Pancreas (tissue), 10 donors: Measurements from ENCODE around the gene RFPL2. TPM values are rescaled to one million over a fixed set of nuclear protein-coding genes. Genes with fewer than 3 reads are reported as not detected.

Experiments
- ATAC-seq, 4 donors: fragments of 200-7000 bp; cut with Tn5 transposase; one replicate each; pipeline versions ENCODE4 v1.8.0 to v1.9.1; 2020; ENCODE audit warnings: mild to moderate bottlenecking in 4 of 4, moderate library complexity in 4 of 4
- DNase-seq, 6 donors: peaks; one replicate each; pipeline ENCODE4 v3.0.0-alpha.2; 2020
- FAIRE-seq: peaks from 2 replicates; lab custom pipeline; 2012; peaks lifted over from hg19 to GRCh38; lab: Jason Lieb, UNC
- H3K27ac ChIP-seq, 4 donors: fragments of 200-600 bp; sonication (generic); 1 replicate in 3 of 4; 2 replicates in 1 of 4; pipeline versions ENCODE4 v1.5.0 to v1.8.0; 2020
- H3K27me3 ChIP-seq, 4 donors: fragments of 200-600 bp; one replicate each; pipeline ENCODE4 v1.8.0; 2021
- H3K36me3 ChIP-seq, 3 donors: fragments of 200-600 bp; sonication (generic) in 1 of 3; one replicate each; pipeline versions ENCODE4 v1.5.0 to v1.8.0; 2020 to 2021
- H3K4me1 ChIP-seq, 3 donors: fragments of 200-600 bp; one replicate each; pipeline ENCODE4 v1.8.0; 2021
- H3K4me3 ChIP-seq, 4 donors: fragments of 200-600 bp; sonication (generic) in 2 of 4; one replicate each; pipeline versions ENCODE4 v1.5.0 to v1.8.0; 2020 to 2021
- H3K9me3 ChIP-seq, 4 donors: fragments of 200-600 bp; one replicate each; pipeline ENCODE4 v1.8.0; 2021
- WGBS, 2 donors: extraction: QIAGEN DNeasy Blood & Tissue Kit; methylation state at CpG; one replicate each; pipeline ENCODE4 v1.1.7; 2013; 5-methylcytosine and 5-hydroxymethylcytosine counted together
- intact Hi-C, 3 donors: fragments of 100-400 bp; cut with DNase I; formaldehyde crosslinking; loops; one replicate each; pipeline versions ENCODE4 v1.11.1 to v1.14.2; 2022
- polyA plus RNA-seq, 2 donors: library from polyadenylated mRNA; stranded (reverse); fragments of 200-250 nt; gene quantifications; one replicate each; pipeline ENCODE4 v1.2.3, GENCODE V29; 2013
- total RNA-seq, 6 donors: library from RNA; stranded (reverse); fragmentation: NEBNext Ultra II Directional in 4 of 6; extraction: Animal tissue kit (Norgen Biotek cat#: 25700) in 4 of 6; gene quantifications; one replicate each; pipeline versions ENCODE4 v1.2.1 to v1.2.4, GENCODE V29; 2021 to 2023
- TF ChIP-seq, protein P1 (sequence below), 4 donors: fragments of 200-600 bp; sonication (generic) in 3 of 4; IDR thresholded peaks; one replicate each; pipeline versions ENCODE4 v1.5.0 to v1.8.0; 2021; ENCODE audit warnings: antibody characterized with exemption in 4 of 4
- donor health status: healthy with polysubstance abuse.
- donor health status: DM: no; HTN: no; CAD: no; lungs with moderate emphysema.
- donor health status: DM: no; HTN: no; CAD: no.
- donor health status: control.
- donor health status: control.
- donor health status: Bipolar disorder and iron deficiency.
- donor health status: DM: yes; HTN: yes; CAD: no.
- donor health status: DM: no; HTN: no; CAD: no.
- donor health status: DM: no; HTN: no; CAD: no.
- donor health status: DM: yes; HTN: yes; CAD: no.

The RFPL2 gene
- total RNA-seq (under 1 TPM in 1 of 6 donors, not detected in 5; 0.08 TPM), polyA plus RNA-seq (1 to 10 TPM in 1 of 2 donors, under 1 TPM in 1; 0.19 to 1.5 TPM)

DNA sequence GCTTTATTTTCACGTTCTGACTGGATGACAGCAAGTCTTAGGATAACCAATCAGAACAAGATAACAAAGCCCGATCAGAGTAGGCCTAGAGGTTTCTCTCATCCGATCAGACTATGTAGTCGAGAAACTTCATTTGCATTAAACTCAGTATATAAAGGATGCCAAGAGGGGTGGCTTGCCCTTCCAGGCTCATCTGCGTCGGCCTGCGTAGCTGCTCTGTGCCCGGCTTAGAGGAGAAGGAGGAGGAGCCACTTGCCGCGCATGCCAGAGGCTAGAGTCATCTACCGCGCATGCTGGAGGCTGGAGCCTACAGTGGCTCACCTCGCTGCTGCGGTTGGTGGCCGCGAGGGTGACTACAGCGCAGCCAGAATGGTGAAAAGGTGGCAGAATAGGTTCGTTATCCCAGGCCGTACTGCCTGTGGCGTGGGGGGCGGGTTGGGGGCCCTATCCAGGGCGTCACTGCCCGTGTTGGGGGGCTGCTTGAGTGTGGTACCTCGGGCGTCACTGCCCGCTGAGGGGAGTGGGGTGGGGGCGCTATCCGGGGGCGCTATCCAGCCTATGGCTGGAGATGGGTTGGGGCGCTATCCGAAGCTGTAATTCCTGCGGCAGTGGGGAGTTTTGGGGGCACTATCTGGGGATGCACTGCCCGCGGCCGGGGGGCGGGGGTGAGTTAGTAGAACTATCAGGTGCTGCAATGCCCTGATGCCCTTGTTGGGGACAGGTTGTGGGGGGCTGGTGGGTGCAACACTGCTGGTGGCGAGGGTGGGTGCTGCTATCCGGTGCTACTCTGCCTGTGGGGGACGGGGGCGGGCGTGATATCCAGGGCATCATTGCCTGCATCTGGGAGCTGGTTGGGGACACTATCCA lies at the start of gene RFPL2:
Gene RFPL2 (minus strand): TSS at position 218 of the 867 bp plus-strand sequence. CDS start 2,622 bp downstream, outside the sequence.
- 53 to 57% methylated on average over 34 to 41 of the region's 41 CpGs for WGBS, 2 donors
- FAIRE-seq (no peak), DNase-seq (peak in 3 of 6 donors; percentile 35 to 45 (median 43)), ATAC-seq (peak in 3 of 4 donors; percentile 57 to 70 (median 65))
- Histone ChIP-seq H3K4me3 (peak within 1 kb of the TSS in 1 of 4 donors; percentile 17), H3K27ac (no peak within 1 kb of the TSS), H3K9me3 (no peaks in the 10 kb centered on the region), H3K4me1 (no peaks in the 10 kb centered on the region), H3K36me3 (no peaks in the 10 kb centered on the region), H3K27me3 (peaks cover 0 to 6% (median 0%) of the 10 kb centered on the region in 4 donors)
- intact Hi-C loops: no loop called here
- TF ChIP-seq, protein P1, sequence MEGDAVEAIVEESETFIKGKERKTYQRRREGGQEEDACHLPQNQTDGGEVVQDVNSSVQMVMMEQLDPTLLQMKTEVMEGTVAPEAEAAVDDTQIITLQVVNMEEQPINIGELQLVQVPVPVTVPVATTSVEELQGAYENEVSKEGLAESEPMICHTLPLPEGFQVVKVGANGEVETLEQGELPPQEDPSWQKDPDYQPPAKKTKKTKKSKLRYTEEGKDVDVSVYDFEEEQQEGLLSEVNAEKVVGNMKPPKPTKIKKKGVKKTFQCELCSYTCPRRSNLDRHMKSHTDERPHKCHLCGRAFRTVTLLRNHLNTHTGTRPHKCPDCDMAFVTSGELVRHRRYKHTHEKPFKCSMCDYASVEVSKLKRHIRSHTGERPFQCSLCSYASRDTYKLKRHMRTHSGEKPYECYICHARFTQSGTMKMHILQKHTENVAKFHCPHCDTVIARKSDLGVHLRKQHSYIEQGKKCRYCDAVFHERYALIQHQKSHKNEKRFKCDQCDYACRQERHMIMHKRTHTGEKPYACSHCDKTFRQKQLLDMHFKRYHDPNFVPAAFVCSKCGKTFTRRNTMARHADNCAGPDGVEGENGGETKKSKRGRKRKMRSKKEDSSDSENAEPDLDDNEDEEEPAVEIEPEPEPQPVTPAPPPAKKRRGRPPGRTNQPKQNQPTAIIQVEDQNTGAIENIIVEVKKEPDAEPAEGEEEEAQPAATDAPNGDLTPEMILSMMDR (IDR thresholded peaks at IDR 0.05): no peak

DNA sequence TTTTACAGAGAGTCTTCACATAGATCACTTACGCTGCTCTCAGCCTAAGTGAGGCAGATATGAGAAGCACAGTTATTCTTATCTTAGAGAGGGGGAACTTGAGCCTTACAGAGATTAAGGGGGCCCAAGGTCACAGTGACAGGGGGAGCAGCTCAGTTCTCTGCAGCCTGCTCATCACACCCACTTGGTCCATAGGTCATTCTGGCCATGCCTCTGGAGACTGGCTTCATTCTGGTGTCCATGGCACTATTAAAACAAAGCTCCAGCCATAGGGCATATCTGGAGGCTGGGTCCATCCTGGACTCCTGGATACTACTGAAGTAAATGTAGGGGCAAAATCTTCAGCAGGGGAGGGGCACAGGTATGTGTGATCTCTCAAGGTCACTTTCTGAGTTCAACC lies 44.4 kb upstream of the RFPL2 start:
- TF ChIP-seq, protein P1 (IDR thresholded peaks at IDR 0.05): no peak
- ATAC-seq (no peak), FAIRE-seq (no peak), DNase-seq (no peak)
- no peaks in the 10 kb centered on the region for H3K4me1 ChIP-seq
- H3K27ac ChIP-seq: no peak overlapping the region
- 78 to 90% methylated on average over 1 of the region's 1 CpG for WGBS, 2 donors
- no peak overlapping the region for H3K4me3 ChIP-seq
- H3K9me3 ChIP-seq: no peaks in the 10 kb centered on the region
- intact Hi-C loops: no loop called here
- H3K27me3 ChIP-seq: no peaks in the 10 kb centered on the region
- H3K36me3 ChIP-seq: no peaks in the 10 kb centered on the region

DNA sequence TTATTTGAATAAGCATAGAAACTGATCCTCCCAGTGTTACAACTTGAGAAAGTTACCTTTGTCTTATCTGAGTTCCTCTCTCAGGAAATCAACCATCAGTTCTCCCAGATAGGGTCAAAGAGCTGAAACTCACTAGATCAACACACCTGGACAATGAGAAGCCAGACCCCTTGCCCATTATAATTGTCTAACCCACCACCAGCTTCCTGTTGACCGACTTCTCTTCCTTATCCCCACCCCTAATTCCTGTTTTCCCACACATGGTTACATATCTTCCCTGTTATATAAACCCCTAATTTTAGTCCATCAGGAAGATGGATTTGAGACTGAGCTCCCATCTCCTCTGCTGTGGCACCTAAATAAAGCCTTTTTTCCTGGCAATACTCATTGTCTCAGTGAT lies 43.4 kb upstream of the RFPL2 start:
- no peak for FAIRE-seq
- TF ChIP-seq, protein P1 (IDR thresholded peaks at IDR 0.05): no peak
- intact Hi-C loops: no loop called here
- H3K4me3 ChIP-seq: no peak overlapping the region
- 57 to 74% methylated on average over 1 of the region's 1 CpG for WGBS, 2 donors
- H3K27ac ChIP-seq: no peak overlapping the region
- no peaks in the 10 kb centered on the region for H3K27me3 ChIP-seq
- no peaks in the 10 kb centered on the region for H3K4me1 ChIP-seq
- H3K36me3 ChIP-seq: no peaks in the 10 kb centered on the region
- no peak for DNase-seq
- no peaks in the 10 kb centered on the region for H3K9me3 ChIP-seq
- ATAC-seq: no peak

DNA sequence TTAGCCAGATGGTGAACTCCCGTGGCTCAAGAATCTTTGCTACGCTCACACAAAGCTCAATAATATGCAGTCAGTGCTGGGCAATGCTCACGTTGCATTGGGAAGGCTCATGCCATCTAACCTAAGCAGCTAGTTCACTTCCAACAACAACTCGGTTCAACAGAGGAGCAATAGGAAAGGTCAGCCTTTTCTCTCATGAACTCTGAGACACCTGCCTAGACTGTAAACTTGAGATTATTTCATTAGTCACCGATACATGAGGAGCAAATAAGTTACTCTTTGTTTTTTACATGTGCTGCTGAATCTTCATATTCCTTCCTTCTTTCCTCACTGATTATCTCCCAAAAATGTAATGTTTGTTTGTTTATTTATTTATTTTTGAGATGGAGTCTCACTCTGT lies 41.3 kb upstream of the RFPL2 start:
- ATAC-seq (no peak), FAIRE-seq (no peak), DNase-seq (no peak)
- no peak overlapping the region for H3K27ac ChIP-seq
- no peaks in the 10 kb centered on the region for H3K36me3 ChIP-seq
- H3K27me3 ChIP-seq: no peaks in the 10 kb centered on the region
- no peak overlapping the region for H3K4me3 ChIP-seq
- intact Hi-C loops: no loop called here
- TF ChIP-seq, protein P1 (IDR thresholded peaks at IDR 0.05): no peak
- no peaks in the 10 kb centered on the region for H3K4me1 ChIP-seq
- H3K9me3 ChIP-seq: no peaks in the 10 kb centered on the region
- WGBS, 2 donors: 75 to 88% methylated on average over 5 of the region's 5 CpGs

DNA sequence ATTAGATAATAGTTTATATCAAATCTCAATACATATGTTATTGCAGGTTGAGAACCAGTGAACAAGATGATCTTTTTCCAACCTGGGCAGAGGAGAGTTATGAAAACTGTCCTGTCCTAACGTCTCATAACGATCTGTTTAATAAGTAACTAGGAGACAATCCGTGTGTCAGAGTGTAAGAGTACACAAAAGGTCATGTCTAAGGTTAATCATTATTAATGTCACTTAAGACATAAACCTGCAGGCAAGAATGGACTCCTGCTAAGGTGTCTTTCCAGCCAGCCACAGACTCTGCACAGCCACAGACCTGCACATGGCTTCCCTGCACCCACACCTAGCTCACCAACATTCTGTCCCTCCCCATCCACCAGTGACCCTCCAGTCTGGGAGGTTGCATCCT lies 40.2 kb upstream of the RFPL2 start:
- DNase-seq (no peak), FAIRE-seq (no peak), ATAC-seq (peak in 3 of 4 donors; percentile 33 to 69 (median 66))
- TF ChIP-seq, protein P1 (IDR thresholded peaks at IDR 0.05): no peak
- intact Hi-C loops: no loop called here
- Histone ChIP-seq H3K4me3 (no peak overlapping the region), H3K9me3 (no peaks in the 10 kb centered on the region), H3K36me3 (no peaks in the 10 kb centered on the region), H3K4me1 (no peaks in the 10 kb centered on the region), H3K27me3 (no peaks in the 10 kb centered on the region), H3K27ac (no peak overlapping the region)
- WGBS, 2 donors: 9 to 11% methylated on average over 3 of the region's 3 CpGs
